Esophagus (tissue), 2 donors: ENCODE measurements around the gene NPM1. TPM values are rescaled to one million over a fixed set of nuclear protein-coding genes. Genes with fewer than 3 reads are reported as not detected.
"Not testable (repeated sequence)": the region's sequence is repeated elsewhere in the genome, so short reads cannot be mapped to it uniquely, and the experiment has no call there.

ENCODE experiments used
- H3K27ac ChIP-seq, 2 donors: one replicate each; pipeline ENCODE4 v1.5.1; 2013; ENCODE audit warnings: low read depth in 2 of 2, mild to moderate bottlenecking in 2 of 2, inconsistent platforms in 1 of 2, low read length in 1 of 2, moderate library complexity in 1 of 2
- H3K27me3 ChIP-seq, 2 donors: one replicate each; pipeline ENCODE4 v1.6.1; 2013; ENCODE audit warnings: low read length in 2 of 2, control low read depth in 1 of 2, mild to moderate bottlenecking in 1 of 2; ENCODE audit not compliant: insufficient read depth in 2 of 2, control insufficient read depth in 1 of 2
- H3K36me3 ChIP-seq, 2 donors: one replicate each; pipeline ENCODE4 v1.6.1; 2013; ENCODE audit warnings: low read length in 1 of 2; ENCODE audit not compliant: control insufficient read depth in 2 of 2, insufficient read depth in 2 of 2
- H3K4me1 ChIP-seq, 2 donors: one replicate each; pipeline ENCODE4 v1.6.1; 2013; ENCODE audit warnings: low read length in 1 of 2; ENCODE audit not compliant: control insufficient read depth in 2 of 2, insufficient read depth in 2 of 2
- H3K4me3 ChIP-seq, 2 donors: one replicate each; pipeline ENCODE4 v1.5.1; 2013; ENCODE audit warnings: low read length in 2 of 2, mild to moderate bottlenecking in 2 of 2, low read depth in 1 of 2, moderate library complexity in 1 of 2
- H3K9me3 ChIP-seq, 2 donors: one replicate each; pipeline ENCODE4 v1.6.1; 2013; ENCODE audit warnings: mild to moderate bottlenecking in 2 of 2, low read depth in 1 of 2, low read length in 1 of 2, moderate library complexity in 1 of 2; ENCODE audit not compliant: control insufficient read depth in 2 of 2, insufficient read depth in 1 of 2
- WGBS, 2 donors: extraction: QIAGEN DNeasy Blood & Tissue Kit; methylation state at CpG; one replicate each; pipeline ENCODE4 v1.1.7; 2013; 5-methylcytosine and 5-hydroxymethylcytosine counted together
- polyA plus RNA-seq, 2 donors: library from polyadenylated mRNA; stranded (reverse); fragments of 200-250 nt; gene quantifications; one replicate each; pipeline ENCODE4 v1.2.3, GENCODE V29; 2013
- donor health status: healthy with polysubstance abuse.
- donor health status: Bipolar disorder and iron deficiency.

The NPM1 gene
- polyA plus RNA-seq, 2 donors, result 800 to 2,525 TPM

GRCh38 chr5:171363249-171363648 lies 24.4 kb upstream of the NPM1 start:
- H3K36me3 ChIP-seq, H3K27me3 ChIP-seq, H3K4me1 ChIP-seq, H3K27ac ChIP-seq, H3K4me3 ChIP-seq, H3K9me3 ChIP-seq: not testable (repeated sequence)
- WGBS, 2 donors, result 92 to 98% methylated on average over 3 of the region's 3 CpGs

GRCh38 chr5:171363846-171364245 lies 23.8 kb upstream of the NPM1 start:
- Histone ChIP-seq H3K4me3 (no peak overlapping the region), H3K27me3 (no peaks in the 10 kb centered on the region), H3K27ac (no peak overlapping the region), H3K4me1 (no peaks in the 10 kb centered on the region), H3K9me3 (no peaks in the 10 kb centered on the region), H3K36me3 (no peaks in the 10 kb centered on the region)
- 52 to 68% methylated on average over 3 of the region's 3 CpGs for WGBS, 2 donors

DNA sequence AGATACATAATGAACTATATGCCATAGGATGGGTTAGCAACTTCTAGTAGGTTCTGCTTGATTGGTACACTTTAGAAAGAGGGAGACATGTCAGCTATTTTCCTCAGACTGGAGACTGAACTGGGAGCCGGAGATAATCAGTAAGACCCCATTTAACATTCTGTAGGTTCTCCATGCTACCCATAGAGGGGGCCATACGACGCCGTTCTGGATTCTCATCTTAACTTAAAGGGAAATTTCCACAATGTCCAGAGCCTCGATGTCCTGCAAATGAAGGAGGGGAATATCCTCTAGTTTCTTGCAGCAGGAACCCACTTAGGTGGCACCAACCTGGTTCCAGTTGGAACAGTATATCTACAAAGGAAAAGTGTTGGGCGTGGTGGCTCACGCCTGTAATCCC lies 22.3 kb upstream of the NPM1 start:
- Histone ChIP-seq H3K4me1 (no peaks in the 10 kb centered on the region), H3K27ac (no peak overlapping the region), H3K27me3 (no peaks in the 10 kb centered on the region), H3K4me3 (no peak overlapping the region), H3K9me3 (no peaks in the 10 kb centered on the region), H3K36me3 (no peaks in the 10 kb centered on the region)
- 50 to 52% methylated on average over 7 of the region's 7 CpGs for WGBS, 2 donors

GRCh38 chr5:171366645-171367044 lies 21.0 kb upstream of the NPM1 start:
- Histone ChIP-seq H3K9me3 (no peaks in the 10 kb centered on the region), H3K36me3 (no peaks in the 10 kb centered on the region), H3K27me3 (no peaks in the 10 kb centered on the region), H3K4me3 (no peak overlapping the region), H3K27ac (no peak overlapping the region), H3K4me1 (no peaks in the 10 kb centered on the region)
- WGBS, 2 donors, result 80 to 85% methylated on average over 5 of the region's 5 CpGs

DNA sequence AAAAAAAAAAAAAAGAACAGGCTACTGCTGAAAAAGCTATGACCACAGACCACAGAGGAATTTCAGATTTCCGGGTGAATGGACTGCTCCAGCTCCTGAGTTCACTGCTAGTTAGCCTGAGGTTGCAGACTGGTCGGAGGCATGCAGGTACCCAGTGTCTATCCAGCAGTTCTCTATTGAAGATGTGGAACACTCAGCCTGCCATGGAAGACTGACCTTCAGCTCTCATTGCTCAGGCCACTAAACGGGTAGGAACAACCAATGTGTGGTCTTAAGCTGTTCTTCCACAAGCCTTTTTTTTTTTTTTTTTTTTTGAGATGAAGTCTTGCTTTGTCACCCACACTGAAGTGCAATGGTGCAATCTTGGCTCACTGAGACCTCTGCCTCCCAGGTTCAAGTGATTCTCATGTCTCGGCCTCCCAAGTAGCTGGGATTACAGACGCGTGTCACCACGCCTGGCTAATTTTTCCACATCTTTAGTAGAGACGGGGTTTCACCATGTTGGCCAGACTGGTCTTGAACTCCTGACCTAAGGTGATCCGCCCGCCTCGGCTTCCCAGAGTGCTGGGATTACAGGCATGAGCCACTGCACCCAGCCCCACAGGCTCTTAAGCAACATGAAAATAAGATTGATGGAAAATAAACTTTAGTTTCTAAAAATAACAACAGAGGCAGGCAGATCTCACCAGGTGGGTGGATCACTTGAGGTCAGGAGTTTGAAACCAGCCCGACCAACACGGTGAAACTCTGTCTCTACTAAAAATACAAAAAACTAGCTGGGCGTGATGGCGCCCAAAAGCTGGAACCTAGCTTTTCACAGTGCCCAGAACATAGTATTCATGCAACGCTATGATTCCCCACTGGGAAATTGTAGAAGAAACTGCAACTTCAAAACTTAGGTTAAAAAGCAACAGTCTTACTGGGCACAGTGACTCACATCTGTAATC lies 20.0 kb upstream of the NPM1 start:
- H3K4me1 ChIP-seq, result no peaks in the 10 kb centered on the region
- H3K27me3 ChIP-seq, result no peaks in the 10 kb centered on the region
- H3K27ac ChIP-seq, result no peak overlapping the region
- H3K9me3 ChIP-seq, result no peaks in the 10 kb centered on the region
- H3K36me3 ChIP-seq, result no peaks in the 10 kb centered on the region
- 79% methylated on average over 16 of the region's 16 CpGs for WGBS, 2 donors
- no peak overlapping the region for H3K4me3 ChIP-seq

DNA sequence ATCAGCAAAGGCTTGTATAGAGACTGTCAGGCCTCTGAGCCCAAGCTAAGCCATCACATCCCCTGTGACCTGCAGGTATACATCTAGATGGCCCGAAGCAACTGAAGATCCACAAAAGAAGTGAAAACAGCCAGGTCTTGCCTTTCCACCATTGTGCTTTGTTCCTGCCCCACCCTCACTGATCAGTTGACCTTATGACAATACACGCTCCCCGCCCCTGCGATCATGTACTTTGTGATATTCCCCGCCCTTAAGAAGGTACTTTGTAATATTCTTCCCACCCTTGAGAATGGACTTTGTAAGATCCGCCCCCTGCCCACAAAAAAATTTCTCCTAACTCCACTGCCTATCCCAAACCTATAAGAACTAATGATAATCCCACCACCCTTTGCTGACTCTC lies 18.6 kb upstream of the NPM1 start:
- no peak overlapping the region for H3K27ac ChIP-seq
- H3K4me3 ChIP-seq, result no peak overlapping the region
- no peaks in the 10 kb centered on the region for H3K27me3 ChIP-seq
- H3K9me3 ChIP-seq, result no peaks in the 10 kb centered on the region
- 86 to 92% methylated on average over 6 of the region's 6 CpGs for WGBS, 2 donors
- H3K4me1 ChIP-seq, result no peaks in the 10 kb centered on the region
- H3K36me3 ChIP-seq, result no peaks in the 10 kb centered on the region

GRCh38 chr5:171369898-171370297 lies 17.8 kb upstream of the NPM1 start:
- Histone ChIP-seq H3K27me3 (no peaks in the 10 kb centered on the region), H3K4me3 (no peak overlapping the region), H3K4me1 (no peaks in the 10 kb centered on the region), H3K27ac (no peak overlapping the region), H3K9me3 (no peaks in the 10 kb centered on the region), H3K36me3 (no peaks in the 10 kb centered on the region)
- WGBS, 2 donors, result 91 to 92% methylated on average over 4 of the region's 4 CpGs

DNA sequence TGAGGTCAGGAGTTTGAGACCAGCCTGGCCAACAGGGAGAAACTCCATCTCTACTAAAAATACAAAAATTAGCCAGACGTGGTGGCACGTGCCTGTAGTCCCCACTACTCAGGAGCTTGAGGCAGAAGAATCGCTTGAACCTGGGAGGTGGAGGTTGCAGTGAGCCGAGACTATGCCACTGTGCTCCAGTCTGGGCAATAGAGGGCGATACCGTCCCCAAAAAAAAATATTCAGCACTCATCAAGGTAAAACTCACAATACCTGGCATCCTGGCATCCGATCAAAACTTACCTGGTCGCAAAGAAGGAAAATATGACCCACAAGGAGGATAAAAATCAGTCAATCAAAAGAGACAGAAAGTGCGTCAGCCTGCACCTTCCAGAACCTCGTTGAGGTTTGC lies 16.8 kb upstream of the NPM1 start:
- WGBS, 2 donors, result 51 to 53% methylated on average over 10 of the region's 10 CpGs

GRCh38 chr5:171371326-171371725 lies 16.3 kb upstream of the NPM1 start:
- Histone ChIP-seq H3K9me3 (no peaks in the 10 kb centered on the region), H3K36me3 (no peaks in the 10 kb centered on the region), H3K27me3 (no peaks in the 10 kb centered on the region), H3K4me1 (no peaks in the 10 kb centered on the region), H3K4me3 (no peak overlapping the region), H3K27ac (no peak overlapping the region)
- 78 to 83% methylated on average over 13 of the region's 13 CpGs for WGBS, 2 donors

More for the DNA sequence above, 16.8 kb upstream of the NPM1 start:
- not testable (repeated sequence) for H3K9me3 ChIP-seq, H3K4me3 ChIP-seq, H3K36me3 ChIP-seq, H3K27ac ChIP-seq, H3K4me1 ChIP-seq, H3K27me3 ChIP-seq

DNA sequence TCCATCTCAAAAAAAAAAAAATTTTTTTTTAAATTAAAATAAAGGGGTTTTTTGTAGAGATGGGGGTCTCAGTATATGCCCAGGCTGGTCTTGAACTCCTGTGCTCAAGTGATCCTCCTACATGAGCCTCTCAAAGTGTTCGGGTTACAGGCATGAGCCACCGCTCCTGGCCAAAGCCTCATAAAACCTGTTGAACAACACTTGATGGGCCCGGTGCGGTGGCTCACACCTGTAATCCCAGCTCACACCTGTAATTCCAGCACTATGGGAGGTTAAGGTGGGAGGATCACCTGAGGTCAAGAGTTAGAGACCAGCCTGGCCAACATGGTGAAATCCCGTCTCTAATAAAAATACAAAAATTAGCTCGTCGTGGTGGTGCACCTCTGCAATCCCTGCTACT lies 7.7 kb upstream of the NPM1 start:
- Histone ChIP-seq H3K27me3 (no peaks in the 10 kb centered on the region), H3K36me3 (no peaks in the 10 kb centered on the region), H3K9me3 (no peaks in the 10 kb centered on the region), H3K27ac (no peak overlapping the region), H3K4me1 (no peaks in the 10 kb centered on the region), H3K4me3 (no peak overlapping the region)
- 90% methylated on average over 7 of the region's 7 CpGs for WGBS, 2 donors
